ENCODE data around the gene KRT86. TPM values are rescaled to one million over a fixed set of nuclear protein-coding genes. Genes with fewer than 3 reads are reported as not detected.

KRT86 gene
- total and polyA plus RNA-seq, 2 of the 13 experiments (the other 11 are each of a cell fraction or from before 2014, with no cell fraction given), result not detected

DNA sequence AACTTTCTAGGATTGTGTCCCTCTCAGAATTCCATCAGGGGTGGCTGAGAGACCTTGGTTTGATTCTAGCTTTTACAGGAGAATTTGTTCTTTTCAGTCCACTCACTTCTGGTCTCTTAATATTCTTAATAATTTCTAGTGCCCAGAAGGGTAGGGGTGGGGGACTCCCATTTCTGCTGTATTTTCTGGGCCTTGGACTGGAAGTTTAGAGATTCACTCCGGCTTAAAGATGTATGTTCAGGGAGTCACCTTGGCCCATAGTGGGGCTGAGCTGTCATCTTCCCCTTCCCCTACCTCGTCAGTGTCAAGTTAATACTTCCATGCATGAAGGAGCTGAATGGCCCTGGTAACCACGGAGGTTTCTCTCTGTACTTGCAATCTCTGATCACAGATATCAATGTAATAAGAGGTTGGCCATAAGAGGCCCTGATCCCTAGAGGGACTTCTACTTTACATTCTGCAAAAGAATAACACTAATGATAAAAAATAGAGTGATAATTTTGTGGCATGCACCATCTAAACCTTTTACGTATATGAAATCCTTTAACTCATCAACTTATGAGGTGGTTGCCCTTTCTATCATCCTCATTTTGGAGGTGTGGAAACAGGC lies 10.2 kb downstream of the KRT86 start:
- 24% methylated on average over 4 of the region's 4 CpGs for WGBS (ENCODE audit: low lambda C conversion rate)
- no peak overlapping the region for H3K4me2 ChIP-seq (ENCODE audit: low read depth, low read length)
- no peak overlapping the region for H3K27ac ChIP-seq (ENCODE audit: extremely low read length, insufficient read depth, low read length)
- H3K9ac ChIP-seq (ENCODE audit: insufficient read depth, low read depth, low read length), result no peak overlapping the region
- H3K36me3 ChIP-seq (replicated peaks in 1 of 2; ENCODE audit: control insufficient read depth in 1 of 2, insufficient read depth in 2 of 2, low read length in 2 of 2), result no peaks in the 10 kb centered on the region
- POLR2A ChIA-PET, result no interaction called here
- H2AFZ ChIP-seq (ENCODE audit: low read length), result no peak overlapping the region
- FAIRE-seq (no peak), DNase-seq (ENCODE audit: low spot score) (no peak), ATAC-seq (no peak)
- intact Hi-C loops (cut with micrococcal nuclease; ENCODE audit: unreplicated experiment) (no loop called here), in situ Hi-C loops (cut with HindIII; ENCODE audit: extremely low pct_ligation_motif_present, low pct_unique_long_range_greater_than_20kb) (no loop called here)
- no peak overlapping the region for H3K4me3 ChIP-seq (replicated peaks in 1 of 3; ENCODE audit: insufficient read depth in 1 of 3, low read depth in 2 of 3, low read length in 3 of 3)
- peaks cover 31% of the 10 kb centered on the region for H3K4me1 ChIP-seq (ENCODE audit: insufficient read depth, low read length)
- H3K27me3 ChIP-seq (ENCODE audit: control insufficient read depth in 1 of 2, insufficient read depth in 2 of 2, low read length in 2 of 2), result peaks cover 0 to 7% of the 10 kb centered on the region in 2 experiments; a peak in 2 of 5 replicates
- no peaks in the 10 kb centered on the region for H4K20me1 ChIP-seq (ENCODE audit: insufficient read depth, low read length)
- CTCF ChIA-PET (ENCODE audit: low intra/inter-chr PET ratio, low total read pairs), result no interaction called here
- no peaks in the 10 kb centered on the region for H3K9me3 ChIP-seq (ENCODE audit: low read length)
- no peaks in the 10 kb centered on the region for H3K79me2 ChIP-seq (ENCODE audit: insufficient read depth, low read length)
- no TSS peak for BruUV-seq (replicated peaks)
- TF ChIP-seq CCAR2 (optimal IDR thresholded peaks at IDR 0.05; ENCODE audit: low read depth, low read length) (no peak), ZNF674 (CRISPR knock-in tag; IDR thresholded peaks at IDR 0.05; ENCODE audit: low read depth) (no peak), IRX3 (CRISPR knock-in tag; IDR thresholded peaks at IDR 0.05; ENCODE audit: borderline replicate concordance, low read depth) (no peak), NR2F6 (IDR thresholded peaks at IDR 0.05) (no peak), NR2F6 (CRISPR knock-in tag; IDR thresholded peaks at IDR 0.05) (no peak), SP1 (IDR thresholded peaks at IDR 0.05) (no peak), SP1 (CRISPR knock-in tag; IDR thresholded peaks at IDR 0.05) (no peak), RCOR2 (CRISPR knock-in tag; IDR thresholded peaks at IDR 0.05) (no peak), ZMAT3 (CRISPR knock-in tag; conservative IDR thresholded peaks at IDR 0.05) (no peak), NFKB2 (CRISPR knock-in tag; IDR thresholded peaks at IDR 0.05; ENCODE audit: borderline replicate concordance) (no peak), GATAD2A (CRISPR knock-in tag; IDR thresholded peaks at IDR 0.05) (no peak), ZNF432 (CRISPR knock-in tag; IDR thresholded peaks at IDR 0.05; ENCODE audit: borderline replicate concordance) (no peak)
- TF ChIP-seq, protein P1, sequence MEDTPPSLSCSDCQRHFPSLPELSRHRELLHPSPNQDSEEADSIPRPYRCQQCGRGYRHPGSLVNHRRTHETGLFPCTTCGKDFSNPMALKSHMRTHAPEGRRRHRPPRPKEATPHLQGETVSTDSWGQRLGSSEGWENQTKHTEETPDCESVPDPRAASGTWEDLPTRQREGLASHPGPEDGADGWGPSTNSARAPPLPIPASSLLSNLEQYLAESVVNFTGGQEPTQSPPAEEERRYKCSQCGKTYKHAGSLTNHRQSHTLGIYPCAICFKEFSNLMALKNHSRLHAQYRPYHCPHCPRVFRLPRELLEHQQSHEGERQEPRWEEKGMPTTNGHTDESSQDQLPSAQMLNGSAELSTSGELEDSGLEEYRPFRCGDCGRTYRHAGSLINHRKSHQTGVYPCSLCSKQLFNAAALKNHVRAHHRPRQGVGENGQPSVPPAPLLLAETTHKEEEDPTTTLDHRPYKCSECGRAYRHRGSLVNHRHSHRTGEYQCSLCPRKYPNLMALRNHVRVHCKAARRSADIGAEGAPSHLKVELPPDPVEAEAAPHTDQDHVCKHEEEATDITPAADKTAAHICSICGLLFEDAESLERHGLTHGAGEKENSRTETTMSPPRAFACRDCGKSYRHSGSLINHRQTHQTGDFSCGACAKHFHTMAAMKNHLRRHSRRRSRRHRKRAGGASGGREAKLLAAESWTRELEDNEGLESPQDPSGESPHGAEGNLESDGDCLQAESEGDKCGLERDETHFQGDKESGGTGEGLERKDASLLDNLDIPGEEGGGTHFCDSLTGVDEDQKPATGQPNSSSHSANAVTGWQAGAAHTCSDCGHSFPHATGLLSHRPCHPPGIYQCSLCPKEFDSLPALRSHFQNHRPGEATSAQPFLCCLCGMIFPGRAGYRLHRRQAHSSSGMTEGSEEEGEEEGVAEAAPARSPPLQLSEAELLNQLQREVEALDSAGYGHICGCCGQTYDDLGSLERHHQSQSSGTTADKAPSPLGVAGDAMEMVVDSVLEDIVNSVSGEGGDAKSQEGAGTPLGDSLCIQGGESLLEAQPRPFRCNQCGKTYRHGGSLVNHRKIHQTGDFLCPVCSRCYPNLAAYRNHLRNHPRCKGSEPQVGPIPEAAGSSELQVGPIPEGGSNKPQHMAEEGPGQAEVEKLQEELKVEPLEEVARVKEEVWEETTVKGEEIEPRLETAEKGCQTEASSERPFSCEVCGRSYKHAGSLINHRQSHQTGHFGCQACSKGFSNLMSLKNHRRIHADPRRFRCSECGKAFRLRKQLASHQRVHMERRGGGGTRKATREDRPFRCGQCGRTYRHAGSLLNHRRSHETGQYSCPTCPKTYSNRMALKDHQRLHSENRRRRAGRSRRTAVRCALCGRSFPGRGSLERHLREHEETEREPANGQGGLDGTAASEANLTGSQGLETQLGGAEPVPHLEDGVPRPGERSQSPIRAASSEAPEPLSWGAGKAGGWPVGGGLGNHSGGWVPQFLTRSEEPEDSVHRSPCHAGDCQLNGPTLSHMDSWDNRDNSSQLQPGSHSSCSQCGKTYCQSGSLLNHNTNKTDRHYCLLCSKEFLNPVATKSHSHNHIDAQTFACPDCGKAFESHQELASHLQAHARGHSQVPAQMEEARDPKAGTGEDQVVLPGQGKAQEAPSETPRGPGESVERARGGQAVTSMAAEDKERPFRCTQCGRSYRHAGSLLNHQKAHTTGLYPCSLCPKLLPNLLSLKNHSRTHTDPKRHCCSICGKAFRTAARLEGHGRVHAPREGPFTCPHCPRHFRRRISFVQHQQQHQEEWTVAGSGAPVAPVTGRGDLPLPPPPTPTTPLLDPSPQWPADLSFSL (CRISPR knock-in tag; IDR thresholded peaks at IDR 0.05), result no peak
- TF ChIP-seq, protein P2, sequence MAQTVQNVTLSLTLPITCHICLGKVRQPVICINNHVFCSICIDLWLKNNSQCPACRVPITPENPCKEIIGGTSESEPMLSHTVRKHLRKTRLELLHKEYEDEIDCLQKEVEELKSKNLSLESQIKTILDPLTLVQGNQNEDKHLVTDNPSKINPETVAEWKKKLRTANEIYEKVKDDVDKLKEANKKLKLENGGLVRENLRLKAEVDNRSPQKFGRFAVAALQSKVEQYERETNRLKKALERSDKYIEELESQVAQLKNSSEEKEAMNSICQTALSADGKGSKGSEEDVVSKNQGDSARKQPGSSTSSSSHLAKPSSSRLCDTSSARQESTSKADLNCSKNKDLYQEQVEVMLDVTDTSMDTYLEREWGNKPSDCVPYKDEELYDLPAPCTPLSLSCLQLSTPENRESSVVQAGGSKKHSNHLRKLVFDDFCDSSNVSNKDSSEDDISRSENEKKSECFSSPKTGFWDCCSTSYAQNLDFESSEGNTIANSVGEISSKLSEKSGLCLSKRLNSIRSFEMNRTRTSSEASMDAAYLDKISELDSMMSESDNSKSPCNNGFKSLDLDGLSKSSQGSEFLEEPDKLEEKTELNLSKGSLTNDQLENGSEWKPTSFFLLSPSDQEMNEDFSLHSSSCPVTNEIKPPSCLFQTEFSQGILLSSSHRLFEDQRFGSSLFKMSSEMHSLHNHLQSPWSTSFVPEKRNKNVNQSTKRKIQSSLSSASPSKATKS (CRISPR knock-in tag; IDR thresholded peaks at IDR 0.05), result no peak
- TF ChIP-seq, protein P3, sequence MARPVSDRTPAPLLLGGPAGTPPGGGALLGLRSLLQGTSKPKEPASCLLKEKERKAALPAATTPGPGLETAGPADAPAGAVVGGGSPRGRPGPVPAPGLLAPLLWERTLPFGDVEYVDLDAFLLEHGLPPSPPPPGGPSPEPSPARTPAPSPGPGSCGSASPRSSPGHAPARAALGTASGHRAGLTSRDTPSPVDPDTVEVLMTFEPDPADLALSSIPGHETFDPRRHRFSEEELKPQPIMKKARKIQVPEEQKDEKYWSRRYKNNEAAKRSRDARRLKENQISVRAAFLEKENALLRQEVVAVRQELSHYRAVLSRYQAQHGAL (CRISPR knock-in tag; IDR thresholded peaks at IDR 0.05; ENCODE audit: not compliant biosample characterization), result no peak
- TF ChIP-seq, protein P4, sequence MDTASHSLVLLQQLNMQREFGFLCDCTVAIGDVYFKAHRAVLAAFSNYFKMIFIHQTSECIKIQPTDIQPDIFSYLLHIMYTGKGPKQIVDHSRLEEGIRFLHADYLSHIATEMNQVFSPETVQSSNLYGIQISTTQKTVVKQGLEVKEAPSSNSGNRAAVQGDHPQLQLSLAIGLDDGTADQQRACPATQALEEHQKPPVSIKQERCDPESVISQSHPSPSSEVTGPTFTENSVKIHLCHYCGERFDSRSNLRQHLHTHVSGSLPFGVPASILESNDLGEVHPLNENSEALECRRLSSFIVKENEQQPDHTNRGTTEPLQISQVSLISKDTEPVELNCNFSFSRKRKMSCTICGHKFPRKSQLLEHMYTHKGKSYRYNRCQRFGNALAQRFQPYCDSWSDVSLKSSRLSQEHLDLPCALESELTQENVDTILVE (CRISPR knock-in tag; IDR thresholded peaks at IDR 0.05), result no peak

Data from HepG2 (cell line).